Esophagus muscularis mucosa (tissue), 4 donors: ENCODE data around the gene ASB18. TPM values are rescaled to one million over a fixed set of nuclear protein-coding genes. Genes with fewer than 3 reads are reported as not detected.

Experiments used
- DNase-seq: peaks from one replicate; pipeline ENCODE4 v3.0.0-alpha.2; 2017; ENCODE audit errors: extremely low spot score
- H3K27ac ChIP-seq, 4 donors: fragments of 200-600 bp; sonication (generic); replicated peaks in 1 of 4; 1 replicate in 3 of 4; 2 replicates in 1 of 4; pipeline ENCODE4 v1.5.1; 2016 to 2019; ENCODE audit warnings: mild to moderate bottlenecking in 1 of 4
- H3K27me3 ChIP-seq, 4 donors: fragments of 200-600 bp; sonication (generic); one replicate each; pipeline versions ENCODE4 v1.5.1 to v1.6.0; 2016 to 2019
- H3K36me3 ChIP-seq, 4 donors: fragments of 200-600 bp; sonication (generic); one replicate each; pipeline ENCODE4 v1.5.1; 2016 to 2019
- H3K4me1 ChIP-seq, 4 donors: fragments of 200-600 bp; sonication (generic); one replicate each; pipeline ENCODE4 v1.5.1; 2016 to 2019
- H3K4me3 ChIP-seq, 4 donors: fragments of 200-600 bp; sonication (generic); 1 replicate in 2 of 4; 2 replicates in 2 of 4; pipeline ENCODE4 v1.5.1; 2016 to 2019; ENCODE audit warnings: mild to moderate bottlenecking in 4 of 4, moderate library complexity in 1 of 4
- H3K9me3 ChIP-seq, 4 donors: fragments of 200-600 bp; sonication (generic); 1 replicate in 3 of 4; 2 replicates in 1 of 4; pipeline ENCODE4 v1.5.1; 2016 to 2019
- CTCF ChIP-seq, 3 experiments: fragments of 200-600 bp in 2 of 3; fragments of 450-650 bp in 1 of 3; sonication (generic) in 2 of 3; IDR thresholded peaks; one replicate each; pipeline ENCODE4 v1.5.1; 2017 to 2019; ENCODE audit warnings: antibody characterized with exemption in 3 of 3, mild to moderate bottlenecking in 2 of 3, moderate library complexity in 1 of 3
- EP300 ChIP-seq: sonication (generic); formaldehyde crosslinking; IDR thresholded peaks from one replicate; pipeline ENCODE4 v1.6.1; 2017; ENCODE audit warnings: antibody characterized with exemption
- POLR2A ChIP-seq: fragments of 450-650 bp; IDR thresholded peaks from one replicate; pipeline ENCODE4 v1.6.1; 2017; ENCODE audit warnings: antibody characterized with exemption, moderate library complexity, mild to moderate bottlenecking, low read depth
- POLR2AphosphoS5 ChIP-seq, 2 donors: sonication (generic); formaldehyde crosslinking; IDR thresholded peaks; one replicate each; pipeline ENCODE4 v1.6.1; 2017; ENCODE audit warnings: antibody characterized with exemption in 2 of 2
- WGBS: methylation state at CpG from one replicate; pipeline ENCODE4 v1.1.5; 2018; 5-methylcytosine and 5-hydroxymethylcytosine counted together
- intact Hi-C: fragments of 100-400 bp; cut with DNase I; formaldehyde crosslinking; loops from one replicate; pipeline ENCODE4 v1.15.1; 2023
- total RNA-seq, 4 donors: library from RNA; depleted of rRNA; stranded (reverse); fragments of >200 nt; gene quantifications; one replicate each; pipeline versions ENCODE4 v1.1.0 to v1.2.1, GENCODE V29; 2016

Gene ASB18
- total RNA-seq, 4 donors from 2014 or later = not detected

- no peak overlapping the region for H3K4me3 ChIP-seq
- peaks cover 7 to 65% (median 17%) of the 10 kb centered on the region in 4 donors for H3K27me3 ChIP-seq
- intact Hi-C loops = no loop called here
- H3K4me1 ChIP-seq = peaks cover 16 to 25% (median 19%) of the 10 kb centered on the region in 4 donors
- H3K27ac ChIP-seq = no peak overlapping the region
- 57% methylated on average over 11 of the region's 15 CpGs for WGBS
- no peak for DNase-seq
- H3K9me3 ChIP-seq = no peaks in the 10 kb centered on the region
- H3K36me3 ChIP-seq = no peaks in the 10 kb centered on the region
- TF ChIP-seq POLR2A (no peak), CTCF (IDR thresholded peaks at IDR 0.05) (no peak), POLR2AphosphoS5 (IDR thresholded peaks at IDR 0.05) (no peak), EP300 (no peak)
These were observed 23.8 kb downstream of the ASB18 start for GRCh38 chr2:236240228-236240990.

- intact Hi-C loops = no loop called here
- H3K27ac ChIP-seq = no peak overlapping the region
- no peaks in the 10 kb centered on the region for H3K36me3 ChIP-seq
- peaks cover 13 to 25% (median 18%) of the 10 kb centered on the region in 4 donors for H3K4me1 ChIP-seq
- H3K27me3 ChIP-seq = peaks cover 7 to 64% (median 21%) of the 10 kb centered on the region in 4 donors
- no peaks in the 10 kb centered on the region for H3K9me3 ChIP-seq
- no peak overlapping the region for H3K4me3 ChIP-seq
- TF ChIP-seq CTCF (IDR thresholded peaks at IDR 0.05) = no peak
- TF ChIP-seq POLR2AphosphoS5 (IDR thresholded peaks at IDR 0.05) = no peak
- no peak for TF ChIP-seq POLR2A
- 73% methylated on average over 12 of the region's 17 CpGs for WGBS
- no peak for DNase-seq
These were observed 24.7 kb downstream of the ASB18 start for GRCh38 chr2:236239276-236240065.

GRCh38 chr2:236238751-236239150 lies 25.5 kb downstream of the ASB18 start:
- intact Hi-C loops = no loop called here
- no peak overlapping the region for H3K4me3 ChIP-seq
- TF ChIP-seq POLR2AphosphoS5 (IDR thresholded peaks at IDR 0.05) = no peak
- no peak for TF ChIP-seq POLR2A
- DNase-seq = no peak
- H3K27ac ChIP-seq = no peak overlapping the region
- peaks cover 0 to 7% (median 3%) of the 10 kb centered on the region in 4 donors for H3K9me3 ChIP-seq
- WGBS = 80% methylated on average over 6 of the region's 6 CpGs
- H3K27me3 ChIP-seq = peaks cover 7 to 71% (median 24%) of the 10 kb centered on the region in 4 donors
- H3K36me3 ChIP-seq = no peaks in the 10 kb centered on the region
- H3K4me1 ChIP-seq = peaks cover 13 to 25% (median 18%) of the 10 kb centered on the region in 4 donors

- DNase-seq = peak; percentile 50
- intact Hi-C loops = no loop called here
- H3K27me3 ChIP-seq = peaks cover 7 to 72% (median 24%) of the 10 kb centered on the region in 4 donors
- TF ChIP-seq EP300 (no peak), POLR2AphosphoS5 (IDR thresholded peaks at IDR 0.05) (no peak), CTCF (IDR thresholded peaks at IDR 0.05) (no peak), POLR2A (no peak)
- H3K27ac ChIP-seq = no peak overlapping the region
- H3K4me3 ChIP-seq = peak overlapping the region; percentile 19 to 43 (median 28)
- peaks cover 13 to 25% (median 18%) of the 10 kb centered on the region in 4 donors for H3K4me1 ChIP-seq
- WGBS = 23% methylated on average over 40 of the region's 64 CpGs
- no peaks in the 10 kb centered on the region for H3K36me3 ChIP-seq
- H3K9me3 ChIP-seq = peaks cover 0 to 14% (median 10%) of the 10 kb centered on the region in 4 donors
These were observed 26.6 kb downstream of the ASB18 start for GRCh38 chr2:236237468-236238190.
